Body of pancreas (tissue), 4 donors: ENCODE data around the gene GPATCH2. TPM values are rescaled to one million over a fixed set of nuclear protein-coding genes. Genes with fewer than 3 reads are reported as not detected.
A peak's percentile ranks its signal among the peaks of the same experiment; 100 is the strongest.

ENCODE experiments used
- ATAC-seq: fragments of 150-250 bp; one replicate; pipeline ENCODE4 v1.9.1; 2016
- DNase-seq, 4 donors: peaks; one replicate each; pipeline ENCODE4 v3.0.0-alpha.2; 2019
- H3K27ac ChIP-seq, 4 donors: fragments of 200-600 bp; sonication (generic); 1 replicate in 3 of 4; 2 replicates in 1 of 4; pipeline versions ENCODE4 v1.5.1 to v1.6.1; 2016 to 2019; ENCODE audit warnings: mild to moderate bottlenecking in 1 of 4, mixed read lengths in 1 of 4, moderate library complexity in 1 of 4
- H3K27me3 ChIP-seq, 2 donors: fragments of 200-600 bp; sonication (generic); one replicate each; pipeline ENCODE4 v1.6.0; 2016; ENCODE audit warnings: mild to moderate bottlenecking in 1 of 2
- H3K36me3 ChIP-seq, 2 donors: fragments of 200-600 bp; sonication (generic); replicated peaks in 1 of 2; 2 replicates each; pipeline ENCODE4 v1.5.1; 2016; ENCODE audit warnings: low read depth in 2 of 2; ENCODE audit not compliant: insufficient read depth in 1 of 2
- H3K4me1 ChIP-seq: fragments of 200-600 bp; sonication (generic); one replicate; pipeline ENCODE4 v1.6.0; 2016
- H3K4me3 ChIP-seq, 2 donors: fragments of 200-600 bp; sonication (generic); 1 replicate in 1 of 2; 2 replicates in 1 of 2; pipeline ENCODE4 v1.5.1; 2016 to 2019
- H3K9me3 ChIP-seq, 3 donors: fragments of 200-600 bp; sonication (generic); 1 replicate in 2 of 3; 2 replicates in 1 of 3; pipeline ENCODE4 v1.5.1; 2016
- POLR2A ChIP-seq, 3 donors: fragments of 450-650 bp; IDR thresholded peaks; one replicate each; pipeline ENCODE4 v1.6.1; 2016; ENCODE audit warnings: antibody characterized with exemption in 3 of 3, mild to moderate bottlenecking in 2 of 3
- WGBS, 2 donors: methylation state at CpG; one replicate each; pipeline ENCODE4 v1.1.5; 2017; 5-methylcytosine and 5-hydroxymethylcytosine counted together
- intact Hi-C: fragments of 100-400 bp; cut with DNase I; formaldehyde crosslinking; loops from one replicate; pipeline ENCODE4 v1.15.1; 2023
- total RNA-seq, 2 donors: library from RNA; depleted of rRNA; stranded (reverse); fragments of >200 nt; gene quantifications; one replicate each; pipeline ENCODE4 v1.1.0, GENCODE V29; 2016
- TF ChIP-seq, protein P1 (sequence below), 7 experiments: fragments of 450-650 bp in 4 of 7; fragments of 200-600 bp in 3 of 7; sonication (generic) in 3 of 7; IDR thresholded peaks; one replicate each; pipeline ENCODE4 v1.5.1; 2016 to 2019; ENCODE audit warnings: antibody characterized with exemption in 7 of 7

The GPATCH2 gene
- total RNA-seq, 2 donors from 2014 or later: 9.6 to 32.0 TPM

DNA sequence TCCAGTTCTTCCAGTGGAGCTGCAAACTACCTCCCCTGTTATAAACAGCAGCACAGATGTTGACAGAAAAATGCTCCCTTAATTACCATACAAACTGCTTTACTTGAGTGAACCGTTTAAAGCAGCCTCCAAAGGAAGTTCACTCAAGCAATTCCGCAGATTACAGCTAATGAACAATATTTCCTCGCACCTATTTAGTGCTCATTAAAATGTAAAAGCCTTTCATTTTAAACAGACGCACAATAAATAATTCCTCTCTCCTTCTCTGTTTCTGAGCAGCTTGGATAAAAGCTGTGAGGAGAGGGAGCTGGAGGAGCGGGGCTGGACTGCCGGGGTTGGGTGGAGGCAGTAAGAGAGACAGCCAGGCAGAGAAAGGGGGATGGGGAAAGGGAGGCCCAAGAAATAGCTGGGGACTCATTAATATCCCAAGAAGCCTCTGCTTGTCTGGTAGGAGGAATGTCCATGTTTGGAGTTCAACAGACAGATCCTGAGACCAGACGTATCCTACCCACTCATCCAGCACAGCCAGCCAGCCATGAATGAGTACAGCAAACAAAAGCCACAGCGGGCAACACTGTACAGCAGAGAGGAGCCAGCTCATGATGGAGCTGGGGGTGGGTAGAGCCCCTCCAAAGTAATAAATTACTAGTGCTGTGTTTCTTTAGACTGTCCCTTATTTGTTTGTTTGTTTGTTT lies 227.7 kb downstream of the GPATCH2 start:
- H3K27ac ChIP-seq: no peak overlapping the region
- no peak for DNase-seq
- TF ChIP-seq, protein P1, sequence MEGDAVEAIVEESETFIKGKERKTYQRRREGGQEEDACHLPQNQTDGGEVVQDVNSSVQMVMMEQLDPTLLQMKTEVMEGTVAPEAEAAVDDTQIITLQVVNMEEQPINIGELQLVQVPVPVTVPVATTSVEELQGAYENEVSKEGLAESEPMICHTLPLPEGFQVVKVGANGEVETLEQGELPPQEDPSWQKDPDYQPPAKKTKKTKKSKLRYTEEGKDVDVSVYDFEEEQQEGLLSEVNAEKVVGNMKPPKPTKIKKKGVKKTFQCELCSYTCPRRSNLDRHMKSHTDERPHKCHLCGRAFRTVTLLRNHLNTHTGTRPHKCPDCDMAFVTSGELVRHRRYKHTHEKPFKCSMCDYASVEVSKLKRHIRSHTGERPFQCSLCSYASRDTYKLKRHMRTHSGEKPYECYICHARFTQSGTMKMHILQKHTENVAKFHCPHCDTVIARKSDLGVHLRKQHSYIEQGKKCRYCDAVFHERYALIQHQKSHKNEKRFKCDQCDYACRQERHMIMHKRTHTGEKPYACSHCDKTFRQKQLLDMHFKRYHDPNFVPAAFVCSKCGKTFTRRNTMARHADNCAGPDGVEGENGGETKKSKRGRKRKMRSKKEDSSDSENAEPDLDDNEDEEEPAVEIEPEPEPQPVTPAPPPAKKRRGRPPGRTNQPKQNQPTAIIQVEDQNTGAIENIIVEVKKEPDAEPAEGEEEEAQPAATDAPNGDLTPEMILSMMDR (IDR thresholded peaks at IDR 0.05): no peak
- no peak for TF ChIP-seq POLR2A (IDR thresholded peaks at IDR 0.05)
- H3K36me3 ChIP-seq: no peaks in the 10 kb centered on the region
- no peaks in the 10 kb centered on the region for H3K9me3 ChIP-seq
- no peak for ATAC-seq
- WGBS, 2 donors: 60 to 65% methylated on average over 8 of the region's 8 CpGs
- no peaks in the 10 kb centered on the region for H3K4me1 ChIP-seq
- no peaks in the 10 kb centered on the region for H3K27me3 ChIP-seq
- no peak overlapping the region for H3K4me3 ChIP-seq
- intact Hi-C loops: no loop called here

DNA sequence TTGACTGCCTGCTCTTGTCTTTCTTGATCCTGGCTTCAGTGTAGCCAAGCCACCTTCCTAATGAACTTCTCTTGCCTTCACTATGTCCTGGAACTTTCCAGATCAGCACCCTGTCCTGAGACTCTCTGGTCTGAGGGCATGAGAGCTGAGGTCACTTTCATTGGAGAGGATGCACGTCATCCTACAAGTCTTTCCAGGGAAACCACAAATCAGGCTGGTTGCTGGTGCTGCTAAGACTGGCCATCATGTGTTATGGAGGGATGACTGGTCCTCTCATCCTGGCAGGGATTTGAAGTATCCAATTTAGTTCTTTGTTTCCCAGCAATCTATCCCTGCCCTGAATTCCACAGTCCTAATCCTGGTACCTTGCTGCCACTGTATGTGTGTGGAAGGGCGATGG lies 228.6 kb downstream of the GPATCH2 start:
- H3K27me3 ChIP-seq: no peaks in the 10 kb centered on the region
- 61 to 68% methylated on average over 2 of the region's 2 CpGs for WGBS, 2 donors

DNA sequence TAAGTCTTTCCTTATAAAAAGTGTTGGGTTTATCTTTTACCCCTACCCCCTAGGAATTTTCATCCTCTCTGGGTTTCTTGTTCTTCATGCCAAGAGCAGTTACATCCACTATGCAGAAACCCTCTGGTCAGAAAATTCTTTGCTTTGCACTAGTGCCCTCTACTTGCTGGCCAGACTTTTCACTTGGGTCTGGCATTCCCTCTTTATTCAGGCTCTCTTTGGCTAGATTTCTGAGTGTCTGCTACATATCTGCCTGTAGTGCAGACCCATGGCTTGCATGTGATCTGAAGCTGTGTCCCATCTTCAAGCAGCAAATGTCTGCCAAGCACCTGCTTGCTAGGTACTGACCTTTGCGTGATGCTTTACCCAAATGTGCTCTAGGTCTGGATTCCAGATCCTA lies 237.0 kb downstream of the GPATCH2 start:
- WGBS, 2 donors: 68 to 74% methylated on average over 1 of the region's 1 CpG
- Histone ChIP-seq H3K27me3 (no peaks in the 10 kb centered on the region), H3K9me3 (no peaks in the 10 kb centered on the region), H3K27ac (no peak overlapping the region), H3K4me3 (no peak overlapping the region), H3K36me3 (no peaks in the 10 kb centered on the region), H3K4me1 (no peaks in the 10 kb centered on the region)
- DNase-seq: no peak
- no peak for ATAC-seq
- TF ChIP-seq, protein P1 (IDR thresholded peaks at IDR 0.05): peak in 4 of 7 experiments; percentile 12 to 30 (median 18)
- no peak for TF ChIP-seq POLR2A (IDR thresholded peaks at IDR 0.05)
- intact Hi-C loops: no loop called here

More for the DNA sequence above, 228.6 kb downstream of the GPATCH2 start:
- intact Hi-C loops: no loop called here
- H3K27ac ChIP-seq: no peak overlapping the region
- H3K36me3 ChIP-seq: no peaks in the 10 kb centered on the region
- ATAC-seq: no peak
- TF ChIP-seq, protein P1 (IDR thresholded peaks at IDR 0.05): no peak
- no peak for TF ChIP-seq POLR2A (IDR thresholded peaks at IDR 0.05)
- no peak overlapping the region for H3K4me3 ChIP-seq
- H3K9me3 ChIP-seq: no peaks in the 10 kb centered on the region
- no peak for DNase-seq
- H3K4me1 ChIP-seq: no peaks in the 10 kb centered on the region

DNA sequence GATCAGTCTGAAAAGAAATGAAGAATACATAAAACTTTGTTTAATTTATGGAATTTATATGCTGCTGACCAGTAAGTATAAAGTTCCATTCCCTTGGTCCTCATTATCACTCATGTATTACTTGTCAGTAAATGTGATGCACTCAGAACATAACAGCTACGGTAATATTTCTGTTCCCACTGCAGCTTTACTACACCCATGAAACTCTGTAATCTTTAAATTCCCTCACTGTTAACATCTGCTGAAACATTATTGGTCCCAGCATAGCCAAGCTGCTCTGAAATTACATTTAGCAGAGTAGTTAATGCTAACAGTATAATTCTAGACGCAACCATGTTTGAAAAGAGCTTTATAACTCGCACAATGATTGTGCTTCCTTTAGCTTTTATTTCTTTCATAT lies 238.4 kb downstream of the GPATCH2 start:
- Histone ChIP-seq H3K4me1 (no peaks in the 10 kb centered on the region), H3K4me3 (no peak overlapping the region), H3K9me3 (no peaks in the 10 kb centered on the region), H3K36me3 (no peaks in the 10 kb centered on the region), H3K27me3 (no peaks in the 10 kb centered on the region), H3K27ac (no peak overlapping the region)
- ATAC-seq (no peak), DNase-seq (no peak)
- TF ChIP-seq, protein P1 (IDR thresholded peaks at IDR 0.05): no peak
- TF ChIP-seq POLR2A (IDR thresholded peaks at IDR 0.05): no peak
- 78 to 83% methylated on average over 3 of the region's 3 CpGs for WGBS, 2 donors
- intact Hi-C loops: no loop called here

DNA sequence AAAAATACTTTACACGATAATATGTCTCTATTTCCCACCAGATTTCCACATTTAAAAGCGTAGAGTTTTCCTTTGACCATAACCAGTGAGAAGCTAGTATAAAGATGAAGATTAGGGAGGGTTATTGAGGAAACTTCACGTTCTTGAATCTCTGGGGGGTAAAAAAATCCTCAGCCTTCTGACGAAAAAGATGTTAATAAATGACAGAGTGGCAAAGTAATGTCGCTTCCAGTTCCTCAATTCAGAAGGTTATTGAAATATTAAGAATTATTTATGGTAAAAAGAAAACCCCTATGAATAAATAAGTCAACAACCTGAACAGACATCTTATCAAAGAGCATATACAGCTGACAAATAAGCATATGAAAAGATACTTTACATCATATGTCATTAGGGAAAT lies 241.0 kb downstream of the GPATCH2 start:
- 43 to 54% methylated on average over 5 of the region's 5 CpGs for WGBS, 2 donors
- TF ChIP-seq, protein P1 (IDR thresholded peaks at IDR 0.05): no peak
- TF ChIP-seq POLR2A (IDR thresholded peaks at IDR 0.05): no peak
- H3K36me3 ChIP-seq: no peaks in the 10 kb centered on the region
- H3K9me3 ChIP-seq: no peaks in the 10 kb centered on the region
- H3K27ac ChIP-seq: no peak overlapping the region
- intact Hi-C loops: no loop called here
- no peaks in the 10 kb centered on the region for H3K27me3 ChIP-seq
- no peak for DNase-seq
- H3K4me3 ChIP-seq: no peak overlapping the region
- ATAC-seq: no peak
- H3K4me1 ChIP-seq: no peaks in the 10 kb centered on the region
